Skeletal muscle satellite cell (primary cell): ENCODE data around the gene ACADSB.

ENCODE experiments used
- H3K27me3 ChIP-seq: 2 replicates; pipeline ENCODE4 v1.7.0; 2013; ENCODE audit warnings: low read length; ENCODE audit not compliant: control insufficient read depth, insufficient read depth
- H3K36me3 ChIP-seq: 2 replicates; pipeline ENCODE4 v1.7.0; 2013; ENCODE audit warnings: mild to moderate bottlenecking, control low read depth, low read length; ENCODE audit not compliant: insufficient read depth
- H3K4me1 ChIP-seq: 2 replicates; pipeline ENCODE4 v1.7.0; 2013; ENCODE audit warnings: low read length; ENCODE audit not compliant: control insufficient read depth, insufficient read depth
- H3K4me2 ChIP-seq: 2 replicates; pipeline ENCODE4 v1.7.0; 2013; ENCODE audit warnings: mild to moderate bottlenecking, low read length
- H3K4me3 ChIP-seq: 2 replicates; pipeline ENCODE4 v1.7.0; 2013; ENCODE audit warnings: low read length
- H3K9ac ChIP-seq: 2 replicates; pipeline ENCODE4 v1.7.0; 2013; ENCODE audit warnings: mild to moderate bottlenecking, low read depth, low read length, moderate library complexity
- H3K9me3 ChIP-seq: replicated peaks from 2 replicates; pipeline ENCODE4 v1.7.0; 2013; ENCODE audit warnings: mild to moderate bottlenecking, control low read depth, low read length

The ACADSB gene

GRCh38 chr10:123021517-123021916, 12.7 kb downstream of the ACADSB start:
- Histone ChIP-seq H3K36me3 (no peaks in the 10 kb centered on the region), H3K4me2 (no peak overlapping the region), H3K27me3 (no peaks in the 10 kb centered on the region), H3K9me3 (no peaks in the 10 kb centered on the region), H3K9ac (no peak overlapping the region), H3K4me3 (no peak overlapping the region), H3K4me1 (no peaks in the 10 kb centered on the region)

- Histone ChIP-seq H3K27me3 (no peaks in the 10 kb centered on the region), H3K4me3 (no peak overlapping the region), H3K36me3 (no peaks in the 10 kb centered on the region), H3K9me3 (no peaks in the 10 kb centered on the region), H3K4me2 (no peak overlapping the region), H3K9ac (no peak overlapping the region), H3K4me1 (no peaks in the 10 kb centered on the region)
Observed at GRCh38 chr10:123024540-123024939, 15.7 kb downstream of the ACADSB start.

GRCh38 chr10:123026302-123026701, 17.5 kb downstream of the ACADSB start:
- H3K9me3 ChIP-seq, result no peaks in the 10 kb centered on the region
- H3K9ac ChIP-seq, result no peak overlapping the region
- H3K27me3 ChIP-seq, result no peaks in the 10 kb centered on the region
- no peak overlapping the region for H3K4me3 ChIP-seq
- H3K36me3 ChIP-seq, result no peaks in the 10 kb centered on the region
- H3K4me2 ChIP-seq, result no peak overlapping the region
- H3K4me1 ChIP-seq, result no peaks in the 10 kb centered on the region

- Histone ChIP-seq H3K9ac (no peak overlapping the region), H3K4me3 (no peak overlapping the region), H3K27me3 (no peaks in the 10 kb centered on the region), H3K4me2 (no peak overlapping the region), H3K4me1 (no peaks in the 10 kb centered on the region), H3K9me3 (no peaks in the 10 kb centered on the region), H3K36me3 (no peaks in the 10 kb centered on the region)
Observed at GRCh38 chr10:123027861-123028260, 19.1 kb downstream of the ACADSB start.

GRCh38 chr10:123031124-123031523, 22.3 kb downstream of the ACADSB start:
- Histone ChIP-seq H3K4me2 (no peak overlapping the region), H3K9me3 (no peaks in the 10 kb centered on the region)

GRCh38 chr10:123034332-123034731, 25.5 kb downstream of the ACADSB start:
- H3K36me3 ChIP-seq, result no peaks in the 10 kb centered on the region
- no peaks in the 10 kb centered on the region for H3K27me3 ChIP-seq
- no peaks in the 10 kb centered on the region for H3K9me3 ChIP-seq
- H3K4me3 ChIP-seq, result no peak overlapping the region
- H3K4me2 ChIP-seq, result no peak overlapping the region
- no peaks in the 10 kb centered on the region for H3K4me1 ChIP-seq
- H3K9ac ChIP-seq, result no peak overlapping the region

More at GRCh38 chr10:123031124-123031523, 22.3 kb downstream of the ACADSB start:
- H3K4me3 ChIP-seq, result no peak overlapping the region
- no peaks in the 10 kb centered on the region for H3K36me3 ChIP-seq
- no peak overlapping the region for H3K9ac ChIP-seq
- no peaks in the 10 kb centered on the region for H3K4me1 ChIP-seq
- no peaks in the 10 kb centered on the region for H3K27me3 ChIP-seq

- Histone ChIP-seq H3K36me3 (no peaks in the 10 kb centered on the region), H3K4me2 (no peak overlapping the region), H3K27me3 (no peaks in the 10 kb centered on the region), H3K4me3 (no peak overlapping the region), H3K9me3 (no peaks in the 10 kb centered on the region), H3K9ac (no peak overlapping the region), H3K4me1 (no peaks in the 10 kb centered on the region)
Observed at GRCh38 chr10:123035467-123036086, 26.8 kb downstream of the ACADSB start.

- Histone ChIP-seq H3K36me3 (no peaks in the 10 kb centered on the region), H3K4me3 (no peak overlapping the region), H3K4me1 (no peaks in the 10 kb centered on the region), H3K4me2 (no peak overlapping the region), H3K9ac (no peak overlapping the region), H3K9me3 (no peaks in the 10 kb centered on the region), H3K27me3 (no peaks in the 10 kb centered on the region)
Observed at GRCh38 chr10:123038782-123039631, 30.2 kb downstream of the ACADSB start.

GRCh38 chr10:123039632-123039930, 30.8 kb downstream of the ACADSB start:
- no peaks in the 10 kb centered on the region for H3K9me3 ChIP-seq
- no peaks in the 10 kb centered on the region for H3K4me1 ChIP-seq
- H3K27me3 ChIP-seq, result no peaks in the 10 kb centered on the region
- no peaks in the 10 kb centered on the region for H3K36me3 ChIP-seq
- H3K4me3 ChIP-seq, result no peak overlapping the region
- no peak overlapping the region for H3K4me2 ChIP-seq
- no peak overlapping the region for H3K9ac ChIP-seq

- H3K9ac ChIP-seq, result no peak overlapping the region
- no peak overlapping the region for H3K4me2 ChIP-seq
- H3K36me3 ChIP-seq, result no peaks in the 10 kb centered on the region
- no peaks in the 10 kb centered on the region for H3K4me1 ChIP-seq
- H3K9me3 ChIP-seq, result no peaks in the 10 kb centered on the region
- H3K27me3 ChIP-seq, result no peaks in the 10 kb centered on the region
- no peak overlapping the region for H3K4me3 ChIP-seq
Observed at GRCh38 chr10:123042708-123043408, 34.1 kb downstream of the ACADSB start.

- Histone ChIP-seq H3K9me3 (no peaks in the 10 kb centered on the region), H3K36me3 (no peaks in the 10 kb centered on the region), H3K4me2 (no peak overlapping the region), H3K4me3 (no peak overlapping the region), H3K4me1 (no peaks in the 10 kb centered on the region), H3K9ac (no peak overlapping the region), H3K27me3 (no peaks in the 10 kb centered on the region)
Observed at GRCh38 chr10:123043409-123043925, 34.7 kb downstream of the ACADSB start.
